Neutrophil (primary cell): ENCODE measurements around the gene NUAK2.

Source experiments
- H3K27ac ChIP-seq: fragments of 200-600 bp; sonication (generic); 2 replicates; pipeline ENCODE4 v1.5.1; 2016; ENCODE audit warnings: mild to moderate bottlenecking, moderate library complexity
- H3K27me3 ChIP-seq: fragments of 200-600 bp; sonication (generic); 2 replicates; pipeline ENCODE4 v1.6.0; 2016; ENCODE audit warnings: mild to moderate bottlenecking
- H3K36me3 ChIP-seq: fragments of 200-600 bp; sonication (generic); 2 replicates; pipeline ENCODE4 v1.5.1; 2017
- H3K4me1 ChIP-seq, 2 experiments: fragments of 200-600 bp in 1 of 2; sonication (generic) in 1 of 2; 1 replicate in 1 of 2; 2 replicates in 1 of 2; pipeline versions ENCODE4 v1.5.1 to v1.6.1; 2013 to 2016; ENCODE audit warnings: low read depth in 1 of 2, low read length in 1 of 2, mild to moderate bottlenecking in 1 of 2, moderate library complexity in 1 of 2; ENCODE audit not compliant: control insufficient read depth in 1 of 2, insufficient read depth in 1 of 2
- H3K4me3 ChIP-seq, 2 experiments: fragments of 200-600 bp in 1 of 2; sonication (generic) in 1 of 2; 1 replicate in 1 of 2; 2 replicates in 1 of 2; pipeline ENCODE4 v1.5.1; 2013 to 2016; ENCODE audit warnings: low read depth in 1 of 2, low read length in 1 of 2, mild to moderate bottlenecking in 1 of 2, moderate library complexity in 1 of 2
- H3K9me3 ChIP-seq: fragments of 200-600 bp; sonication (generic); 2 replicates; pipeline ENCODE4 v1.5.1; 2016
- CTCF ChIP-seq: fragments of 200-600 bp; sonication (generic); IDR thresholded peaks from 2 replicates; pipeline ENCODE4 v1.5.1; 2016; ENCODE audit warnings: antibody characterized with exemption

The NUAK2 gene

GRCh38 chr1:205339197-205339702 lies 17.7 kb upstream of the NUAK2 start:
- Histone ChIP-seq H3K27me3 (peaks cover 66% of the 10 kb centered on the region), H3K27ac (no peak overlapping the region)

GRCh38 chr1:205338011-205338410 lies 16.5 kb upstream of the NUAK2 start:
- H3K9me3 ChIP-seq: no peaks in the 10 kb centered on the region
- H3K4me1 ChIP-seq: no peaks in the 10 kb centered on the region

More at GRCh38 chr1:205339197-205339702, 17.7 kb upstream of the NUAK2 start:
- TF ChIP-seq CTCF: no peak
- Histone ChIP-seq H3K4me3 (no peak overlapping the region), H3K9me3 (no peaks in the 10 kb centered on the region), H3K36me3 (no peaks in the 10 kb centered on the region), H3K4me1 (peaks cover 0 to 8% of the 10 kb centered on the region in 2 experiments)

GRCh38 chr1:205337481-205337880 lies 15.9 kb upstream of the NUAK2 start:
- no peaks in the 10 kb centered on the region for H3K4me1 ChIP-seq
- H3K27me3 ChIP-seq: peaks cover 50% of the 10 kb centered on the region
- no peaks in the 10 kb centered on the region for H3K36me3 ChIP-seq
- H3K4me3 ChIP-seq: no peak overlapping the region
- TF ChIP-seq CTCF: no peak
- H3K9me3 ChIP-seq: no peaks in the 10 kb centered on the region
- H3K27ac ChIP-seq: no peak overlapping the region

More at GRCh38 chr1:205338011-205338410, 16.5 kb upstream of the NUAK2 start:
- TF ChIP-seq CTCF: no peak
- Histone ChIP-seq H3K36me3 (no peaks in the 10 kb centered on the region), H3K27ac (no peak overlapping the region), H3K27me3 (peaks cover 55% of the 10 kb centered on the region), H3K4me3 (no peak overlapping the region)

GRCh38 chr1:205335692-205336091 lies 14.1 kb upstream of the NUAK2 start:
- peak; percentile 69 for TF ChIP-seq CTCF
- Histone ChIP-seq H3K27me3 (peaks cover 34% of the 10 kb centered on the region), H3K4me1 (no peaks in the 10 kb centered on the region), H3K27ac (no peak overlapping the region), H3K9me3 (no peaks in the 10 kb centered on the region), H3K4me3 (no peak overlapping the region), H3K36me3 (no peaks in the 10 kb centered on the region)

- H3K9me3 ChIP-seq: no peaks in the 10 kb centered on the region
- no peak overlapping the region for H3K27ac ChIP-seq
- H3K4me3 ChIP-seq: no peak overlapping the region
- H3K27me3 ChIP-seq: peaks cover 40% of the 10 kb centered on the region
- H3K36me3 ChIP-seq: no peaks in the 10 kb centered on the region
- TF ChIP-seq CTCF: no peak
- no peaks in the 10 kb centered on the region for H3K4me1 ChIP-seq
Observed at GRCh38 chr1:205332015-205332791, 10.7 kb upstream of the NUAK2 start.
